ENCODE data around the gene COPS7A.
"Not testable (repeated sequence)": the region's sequence is repeated elsewhere in the genome, so short reads cannot be mapped to it uniquely, and the experiment has no call there.

Gene COPS7A

DNA sequence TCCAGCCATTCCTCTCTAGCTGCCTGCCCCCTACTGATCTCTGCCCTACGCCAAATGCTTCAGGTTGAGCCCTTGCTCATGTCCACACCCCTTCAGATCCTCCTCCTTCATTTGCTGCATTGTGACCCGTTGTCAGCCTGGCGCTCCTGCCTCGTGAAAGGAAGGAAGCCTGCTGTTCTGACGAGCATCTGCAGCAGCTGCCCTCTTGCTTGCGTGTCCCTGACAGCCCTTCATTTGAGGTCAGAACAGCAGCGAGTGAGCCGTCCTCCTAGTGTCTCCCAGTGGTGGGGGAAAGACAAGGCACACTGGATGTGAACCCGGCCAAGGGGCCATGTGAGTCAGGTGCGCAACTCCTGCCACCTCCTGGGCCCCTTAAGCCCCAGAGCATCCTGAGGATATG is 20.2 kb upstream of the COPS7A start:
- no peak for DNase-seq

DNA sequence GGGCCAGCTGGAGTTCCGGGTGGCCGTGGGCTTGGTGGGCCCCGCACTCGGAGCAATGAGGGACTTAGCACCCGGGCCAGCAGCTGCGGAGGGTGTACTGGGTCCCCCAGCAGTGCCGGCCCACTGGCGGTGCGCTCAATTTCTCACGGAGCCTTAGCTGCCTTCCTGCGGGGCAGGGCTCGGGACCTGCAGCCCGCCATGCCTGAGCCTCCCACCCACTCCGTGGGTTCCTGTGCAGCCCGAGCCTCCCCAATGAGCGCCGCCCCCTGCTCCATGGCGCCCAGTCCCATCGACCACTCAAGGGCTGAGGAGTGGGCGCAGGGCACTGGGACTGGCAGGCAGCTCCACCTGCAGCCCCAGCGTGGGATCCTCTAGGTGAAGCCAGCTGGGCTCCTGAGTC is 15.5 kb upstream of the COPS7A start:
- DNase-seq, result not testable (repeated sequence)

DNA sequence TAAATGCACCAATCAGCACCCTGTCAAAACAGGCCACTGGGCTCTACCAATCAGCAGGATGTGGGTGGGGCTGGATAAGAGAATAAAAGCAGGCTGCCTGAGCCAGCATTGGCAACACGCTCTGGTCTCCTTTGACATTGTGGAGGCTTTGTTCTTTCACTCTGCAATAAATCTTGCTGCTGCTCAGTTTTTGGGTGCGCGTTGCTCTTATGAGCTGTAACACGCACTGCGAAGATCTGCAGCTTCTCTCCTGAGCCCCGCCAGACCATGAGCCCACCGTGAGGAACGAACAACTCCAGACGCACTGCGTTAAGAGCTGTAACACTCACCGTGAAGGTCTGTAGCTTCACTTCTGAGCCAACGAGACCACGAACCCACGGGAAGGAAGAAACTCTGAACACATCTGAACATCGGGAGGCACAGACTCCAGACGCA is 14.9 kb upstream of the COPS7A start:
- no peak for DNase-seq

DNA sequence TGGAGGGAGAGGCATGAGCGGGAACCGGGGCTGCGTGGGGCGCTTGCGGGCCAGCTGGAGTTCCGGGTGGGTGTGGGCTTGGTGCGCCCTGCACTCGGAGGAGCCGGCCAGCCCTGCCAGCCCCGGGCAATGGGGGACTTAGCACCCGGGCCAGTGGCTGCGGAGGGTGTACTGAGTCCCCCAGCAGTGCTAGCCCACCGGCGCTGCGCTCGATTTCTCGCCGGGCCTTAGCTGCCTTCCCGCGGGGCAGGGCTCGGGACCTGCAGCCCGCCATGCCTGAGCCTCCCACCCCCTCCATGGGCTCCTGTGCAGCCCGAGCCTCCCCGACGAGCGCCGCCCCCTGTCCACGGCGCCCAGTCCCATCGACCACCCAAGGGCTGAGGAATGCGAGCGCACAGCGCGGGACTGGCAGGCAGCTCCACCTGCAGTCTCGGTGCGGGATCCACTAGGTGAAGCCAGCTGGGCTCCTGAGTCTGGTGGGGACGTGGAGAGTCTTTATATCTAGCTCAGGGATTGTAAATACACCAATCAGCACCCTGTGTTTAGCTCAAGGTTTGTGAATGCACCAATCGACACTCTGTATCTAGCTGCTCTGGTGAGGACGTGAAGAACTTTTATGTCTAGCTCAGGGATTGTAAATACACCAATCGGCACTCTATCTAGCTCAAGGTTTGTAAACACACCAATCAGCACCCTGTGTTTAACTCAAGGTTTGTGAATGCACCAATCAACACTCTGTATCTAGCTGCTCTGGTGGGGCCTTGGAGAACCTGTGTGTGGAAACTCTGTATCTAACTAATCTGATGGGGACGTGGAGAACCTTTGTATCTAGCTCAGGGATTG is 7.6 kb upstream of the COPS7A start:
- DNase-seq, result not testable (repeated sequence)

DNA sequence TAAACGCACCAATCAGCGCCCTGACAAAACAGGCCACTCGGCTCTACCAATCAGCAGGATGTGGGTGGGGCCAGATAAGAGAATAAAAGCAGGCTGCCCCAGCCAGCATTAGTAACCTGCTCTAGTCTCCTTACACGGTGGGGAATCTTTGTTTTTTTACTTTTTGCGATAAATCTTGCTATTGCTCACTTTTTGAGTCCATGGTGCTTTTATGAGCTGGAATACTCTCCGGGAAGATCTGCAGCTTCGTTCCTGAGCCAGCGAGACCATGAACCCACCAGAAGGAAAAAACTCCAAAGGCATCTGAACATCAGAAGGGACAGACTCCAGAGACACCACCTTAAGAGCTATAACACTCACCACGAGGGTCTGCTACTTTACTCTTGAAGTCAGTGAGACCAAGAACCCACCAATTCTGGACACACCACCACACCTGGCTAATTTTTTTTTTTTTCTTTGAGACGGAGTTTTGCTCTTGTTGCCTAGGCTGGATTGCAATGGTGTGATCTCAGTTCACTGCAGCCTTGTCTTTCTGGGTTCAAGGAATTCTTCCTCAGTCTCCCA is 6.9 kb upstream of the COPS7A start:
- no peak for DNase-seq

DNA sequence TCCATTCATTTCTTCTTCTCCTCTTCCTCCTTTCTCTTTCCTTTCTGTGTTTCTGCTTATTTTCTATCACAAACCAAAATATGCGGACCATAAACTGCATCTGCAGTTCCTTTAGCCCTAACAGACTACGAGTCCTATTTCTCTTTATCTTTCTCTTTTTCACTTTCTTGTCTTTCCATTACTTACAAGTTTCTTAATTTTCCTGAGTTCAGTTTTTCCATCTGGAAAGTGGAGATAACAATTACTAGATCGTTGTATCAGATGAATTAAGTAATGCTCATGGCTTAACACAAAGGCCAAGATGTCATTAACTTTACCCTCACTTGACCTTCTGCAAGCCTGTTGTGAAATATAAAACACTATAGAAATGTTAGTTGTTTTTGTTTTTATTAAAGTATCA is 983 bp upstream of the COPS7A start:
- DNase-seq, result no peak

DNA sequence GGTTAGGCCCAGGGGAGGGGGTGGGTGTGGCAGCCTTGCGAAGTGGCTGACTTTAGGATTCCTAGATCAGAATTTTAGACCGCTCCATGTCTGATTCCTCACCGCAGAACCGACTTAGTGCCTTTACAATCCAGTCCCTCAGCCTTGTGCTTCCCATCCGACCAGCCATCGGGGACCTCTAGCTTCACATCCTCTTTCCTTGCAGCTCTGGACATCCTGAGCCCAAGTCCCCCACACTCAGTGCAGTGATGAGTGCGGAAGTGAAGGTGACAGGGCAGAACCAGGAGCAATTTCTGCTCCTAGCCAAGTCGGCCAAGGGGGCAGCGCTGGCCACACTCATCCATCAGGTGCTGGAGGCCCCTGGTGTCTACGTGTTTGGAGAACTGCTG is 557 bp downstream of the COPS7A start:
- DNase-seq, result no peak

DNA sequence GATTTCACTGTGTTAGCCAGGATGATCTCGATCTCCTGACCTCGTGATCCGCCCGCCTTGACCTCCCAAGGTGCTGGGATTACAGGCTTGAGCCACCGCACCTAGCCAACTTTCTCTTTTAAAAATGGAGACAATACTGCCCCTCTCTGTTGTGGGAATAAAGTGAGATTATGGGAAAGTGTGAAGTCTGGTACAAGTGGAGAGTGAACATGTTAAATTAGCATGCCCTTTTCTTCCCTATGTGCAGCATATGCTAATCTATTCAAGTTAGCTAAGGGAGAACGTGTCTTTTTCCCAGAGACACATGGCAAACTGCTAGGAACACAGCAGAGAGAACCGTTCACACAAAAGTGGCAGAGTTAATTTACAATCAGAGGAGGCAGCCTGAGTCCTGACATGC is 1.5 kb downstream of the COPS7A start:
- no peak for DNase-seq

DNA sequence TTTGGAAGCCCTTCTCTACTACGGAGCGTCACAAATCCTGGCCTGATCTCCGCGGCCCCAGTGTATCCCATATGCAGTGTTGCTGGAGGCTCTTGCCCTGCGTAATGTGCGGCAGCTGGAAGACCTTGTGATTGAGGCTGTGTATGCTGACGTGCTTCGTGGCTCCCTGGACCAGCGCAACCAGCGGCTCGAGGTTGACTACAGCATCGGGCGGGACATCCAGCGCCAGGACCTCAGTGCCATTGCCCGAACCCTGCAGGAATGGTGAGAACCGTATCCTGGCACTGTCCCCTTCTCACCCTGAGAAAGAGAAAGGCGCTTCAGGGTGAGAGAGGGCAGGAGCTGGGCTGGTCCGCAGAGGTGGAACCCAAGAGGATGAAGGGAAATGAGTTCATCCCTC is 5.3 kb downstream of the COPS7A start:
- DNase-seq, result no peak

DNA sequence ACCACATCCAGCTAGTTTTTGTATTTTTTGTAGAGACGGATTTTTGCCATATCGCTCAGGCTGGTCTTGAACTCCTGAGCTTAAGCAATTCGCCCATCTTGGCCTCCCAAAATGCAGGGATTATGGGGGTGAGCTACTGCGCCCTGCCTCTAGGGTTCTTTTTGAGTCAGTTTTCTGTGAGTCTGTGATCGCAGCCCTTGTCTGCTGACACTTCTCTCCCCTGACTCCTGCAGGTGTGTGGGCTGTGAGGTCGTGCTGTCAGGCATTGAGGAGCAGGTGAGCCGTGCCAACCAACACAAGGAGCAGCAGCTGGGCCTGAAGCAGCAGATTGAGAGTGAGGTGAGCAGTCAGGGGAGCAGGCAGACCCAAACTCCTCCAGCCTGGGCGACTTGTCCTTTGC is 6.3 kb downstream of the COPS7A start:
- DNase-seq, result no peak

DNA sequence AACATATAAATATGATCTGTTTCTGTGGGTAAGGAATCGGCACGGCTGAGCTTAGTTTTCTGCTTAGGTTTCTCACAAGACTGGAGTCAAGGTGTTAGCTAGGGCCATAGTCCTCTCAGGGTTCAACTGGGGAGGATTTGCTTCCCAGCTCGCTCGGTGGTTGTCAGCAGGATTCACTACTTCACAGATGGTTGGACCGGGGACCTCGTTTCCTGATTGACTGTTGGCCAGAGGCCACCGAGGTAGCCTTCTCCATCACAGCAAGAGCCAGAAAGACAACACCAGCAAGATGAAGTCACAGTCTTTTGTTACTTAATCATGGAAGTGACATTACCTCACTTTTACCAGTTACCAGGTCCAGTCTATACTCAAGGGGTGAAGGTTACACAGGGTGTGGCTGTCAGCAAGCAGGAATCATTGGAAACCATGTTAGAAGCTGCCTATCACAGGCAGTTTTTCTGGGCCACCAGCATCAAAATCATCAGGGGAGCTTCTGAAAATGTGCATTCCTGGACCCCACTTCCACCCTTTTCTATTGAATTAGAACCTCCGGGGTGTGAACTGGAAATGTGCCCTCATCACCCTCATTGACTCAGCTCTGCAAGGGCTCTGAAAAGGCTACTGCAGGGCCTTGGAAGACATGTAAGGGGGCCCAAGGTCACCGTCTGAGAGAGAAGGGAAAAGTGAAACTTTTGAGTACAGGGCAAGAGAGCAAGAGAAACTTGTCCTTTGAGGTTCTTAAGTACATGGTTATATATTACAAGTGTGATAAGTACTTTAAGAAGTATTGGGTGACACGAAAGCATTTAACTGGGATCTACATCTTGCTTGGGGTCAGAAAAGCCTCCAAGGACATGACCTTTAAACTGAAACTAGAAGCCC is 10.9 kb downstream of the COPS7A start:
- DNase-seq, result no peak

DNA sequence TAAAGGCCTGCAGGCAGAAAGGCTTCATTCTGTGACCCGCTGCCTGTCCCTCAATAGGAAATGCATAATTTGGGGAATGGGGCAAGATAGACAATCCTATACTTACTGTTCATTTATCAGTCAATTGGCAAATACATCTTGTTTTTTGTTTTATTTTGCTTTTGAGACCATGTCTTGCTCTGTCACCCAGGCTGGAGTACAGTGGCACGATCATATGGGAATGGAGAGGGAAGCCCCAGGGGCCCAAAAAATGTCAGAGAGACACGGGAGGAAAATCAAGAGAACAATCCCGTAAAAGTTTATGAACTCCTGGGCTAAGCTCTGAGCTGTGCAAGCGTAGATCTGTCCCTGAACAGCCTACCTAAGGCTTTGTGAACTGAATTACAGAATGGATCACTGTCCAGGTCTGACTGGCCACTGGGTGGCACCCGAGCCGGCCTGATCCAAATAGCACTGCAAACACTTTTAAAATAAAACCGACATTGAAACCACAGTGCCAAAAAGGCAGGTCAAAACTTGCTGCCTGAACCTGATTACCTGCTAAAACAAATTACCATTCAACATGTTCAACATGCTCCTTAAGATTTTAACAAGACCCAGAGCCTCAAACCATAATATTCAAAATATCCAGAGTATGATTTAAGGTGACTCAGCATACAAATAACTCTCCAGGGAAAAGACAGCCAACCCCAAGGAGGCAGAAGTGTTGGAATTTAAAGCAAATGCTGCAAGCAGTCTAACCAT is 11.8 kb downstream of the COPS7A start:
- peak; percentile 35 for DNase-seq

DNA sequence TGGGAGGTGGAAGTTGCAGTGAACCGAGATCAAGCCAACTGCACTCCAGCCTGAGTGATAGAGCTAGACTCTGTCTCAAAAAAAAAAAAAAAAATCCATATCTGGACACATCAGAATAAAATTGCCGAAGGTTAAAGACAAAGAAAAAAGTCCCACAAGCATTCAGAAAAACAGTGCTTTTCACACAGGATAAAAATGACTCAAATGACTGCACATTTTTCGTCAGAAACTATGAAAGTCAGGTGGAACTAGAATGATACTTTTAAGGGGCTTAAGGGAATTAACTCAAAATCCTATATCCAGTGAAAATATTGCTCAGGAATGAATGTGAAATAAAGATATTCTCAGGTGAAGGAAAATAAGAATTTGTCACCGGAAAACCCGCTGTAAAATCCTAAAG is 12.9 kb downstream of the COPS7A start:
- DNase-seq, result no peak

DNA sequence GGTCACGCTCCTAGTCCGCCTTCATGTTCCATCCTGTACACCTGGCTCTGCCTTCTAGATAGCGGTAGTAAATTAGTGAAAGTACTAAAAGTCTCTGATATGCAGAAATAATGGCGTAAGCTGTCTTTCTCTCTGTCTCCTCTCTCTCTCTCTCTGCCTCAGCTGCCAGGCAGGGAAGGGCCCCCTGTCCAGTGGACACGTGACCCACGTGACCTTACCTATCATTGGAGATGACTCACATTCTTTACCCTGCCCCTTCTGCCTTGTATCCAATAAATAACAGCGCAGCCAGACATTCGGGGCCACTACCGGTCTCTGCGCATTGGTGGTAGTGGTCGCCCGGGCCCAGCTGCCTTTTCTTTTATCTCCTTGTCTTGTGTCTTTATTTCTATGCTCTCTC is 18.2 kb downstream of the COPS7A start:
- DNase-seq, result not testable (repeated sequence)

DNA sequence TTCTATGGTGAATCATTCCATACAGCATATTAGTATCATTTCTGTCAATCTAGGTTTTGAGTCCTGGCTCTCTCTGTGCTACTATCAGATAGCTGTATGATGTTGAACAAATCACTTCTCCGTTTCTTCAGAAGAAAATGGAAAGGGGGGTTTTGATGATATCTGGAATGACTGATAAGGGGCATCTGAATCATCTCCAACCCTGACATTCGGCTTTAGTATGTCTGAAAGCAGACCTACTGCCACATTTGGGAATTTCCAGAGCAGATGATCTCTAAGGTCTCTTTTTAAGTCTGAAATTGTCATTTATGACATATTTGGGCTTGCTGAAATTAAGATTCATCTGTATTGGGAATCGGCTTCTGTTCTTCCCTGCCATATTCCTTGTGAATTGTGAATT is 19.0 kb downstream of the COPS7A start:
- no peak for DNase-seq

DNA sequence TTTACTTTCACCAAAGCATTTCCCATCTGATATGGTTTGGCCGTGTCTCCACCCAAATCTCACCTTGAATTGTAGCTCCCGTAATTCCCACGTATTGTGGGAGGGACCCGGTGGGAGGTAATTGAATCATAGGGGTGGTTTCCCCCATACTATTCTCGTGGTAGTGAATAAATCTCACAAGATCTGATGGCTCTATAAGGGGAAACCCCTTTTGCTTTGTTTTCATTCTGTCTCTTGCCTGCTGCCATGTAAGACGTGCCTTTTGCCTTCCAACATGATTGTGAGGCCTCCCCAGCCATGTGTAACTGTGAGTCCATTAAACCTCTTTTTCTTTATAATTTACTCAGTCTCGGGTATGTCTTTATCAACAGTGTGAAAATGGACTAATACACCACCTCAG is 19.5 kb downstream of the COPS7A start:
- not testable (repeated sequence) for DNase-seq

DNA sequence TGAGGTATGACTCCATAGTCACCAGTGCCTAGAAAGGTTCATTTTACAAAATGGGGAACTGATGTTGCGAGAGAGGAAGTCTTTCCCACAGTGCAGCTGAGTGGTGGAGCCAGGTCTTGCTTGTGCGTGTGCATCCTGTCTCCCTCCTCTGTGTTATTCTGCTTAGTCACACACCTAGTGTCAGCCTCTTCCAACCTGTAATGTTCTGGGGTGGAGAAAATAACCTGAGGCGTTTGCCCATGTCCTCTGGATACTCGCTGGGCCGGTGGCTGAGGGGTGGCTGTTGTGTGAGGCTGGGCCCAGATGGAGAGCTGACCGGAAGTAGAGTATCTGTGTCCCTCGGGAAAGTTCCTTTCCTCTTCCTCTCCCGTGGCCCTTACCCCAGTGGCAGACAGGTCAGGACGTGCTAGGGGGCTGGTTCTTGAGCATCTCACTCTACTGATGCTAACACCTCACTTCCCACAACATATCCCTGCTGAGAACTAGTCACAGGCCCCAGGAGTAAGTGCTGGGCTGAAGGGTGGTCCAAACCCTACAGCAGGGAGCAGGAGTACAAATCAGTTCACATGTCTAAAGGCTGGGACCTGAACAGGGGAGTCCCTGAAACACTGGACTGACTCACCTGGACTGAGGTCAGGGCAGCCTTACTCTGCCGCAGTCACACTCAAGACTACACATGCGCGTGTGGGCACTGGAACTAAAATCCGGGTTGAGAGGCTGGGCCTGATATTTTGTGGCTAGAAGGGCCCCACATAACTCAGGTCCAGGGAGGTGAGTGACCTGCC is 22.1 kb downstream of the COPS7A start:
- DNase-seq, result no peak

DNA sequence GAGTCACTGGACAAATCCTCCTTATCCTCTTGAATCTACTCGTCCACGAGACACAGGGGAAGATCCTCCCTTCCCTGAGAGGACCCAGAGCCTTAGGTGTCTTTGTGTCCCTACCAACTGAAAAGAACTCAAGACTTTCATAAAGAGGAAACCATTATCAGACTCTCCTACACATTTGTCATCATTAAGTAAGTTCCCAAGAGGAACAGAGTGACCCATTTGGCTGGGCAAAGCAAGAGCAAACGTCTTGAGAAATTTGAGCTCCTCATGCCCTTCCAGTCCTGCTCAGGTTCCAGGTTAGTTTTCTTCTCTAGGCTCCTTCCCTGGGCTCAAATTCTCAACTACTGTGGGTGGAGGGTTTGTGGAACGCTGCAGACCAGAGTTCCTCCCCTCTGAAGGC is 23.4 kb downstream of the COPS7A start:
- no peak for DNase-seq

DNA sequence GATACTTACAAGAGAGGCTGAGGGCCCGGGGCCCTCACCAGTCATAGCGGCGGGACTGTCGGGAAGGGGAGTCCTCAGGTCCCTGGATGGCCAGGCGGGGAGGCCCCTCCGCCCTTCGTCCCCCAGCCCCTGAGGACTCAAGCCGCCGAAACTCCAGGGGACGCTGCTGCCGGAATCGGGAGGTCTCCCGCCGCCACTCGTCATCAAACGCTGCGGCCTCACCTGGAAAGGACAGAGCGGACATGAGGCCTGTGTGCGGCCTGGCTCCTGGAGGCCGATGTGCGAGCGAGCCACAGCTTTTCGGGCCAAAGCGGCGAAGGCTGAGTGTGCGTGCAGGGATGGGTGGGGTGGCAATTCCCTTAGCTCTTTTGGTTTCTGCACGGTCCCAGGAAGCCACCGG is 24.9 kb downstream of the COPS7A start:
- no peak for DNase-seq

DNA sequence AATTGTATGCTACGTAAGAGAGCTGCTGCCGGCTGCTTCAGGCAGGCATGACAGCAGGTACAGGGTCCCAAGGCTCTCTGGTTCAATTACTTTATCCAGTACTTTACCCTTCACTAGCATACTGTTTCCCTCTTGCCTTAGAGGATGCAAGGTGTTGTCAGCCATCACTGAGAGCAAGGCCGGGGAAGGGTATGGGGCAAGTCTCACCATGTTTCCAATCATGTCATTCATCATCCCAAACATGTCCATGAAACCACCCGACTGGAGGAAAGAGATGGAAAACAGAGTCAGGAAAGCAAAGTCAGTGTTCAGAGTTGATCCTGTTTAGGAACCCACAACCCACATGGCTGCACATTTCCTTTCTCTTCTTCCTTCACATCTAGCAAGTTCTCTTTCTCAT is 26.7 kb downstream of the COPS7A start:
- no peak for DNase-seq

DNA sequence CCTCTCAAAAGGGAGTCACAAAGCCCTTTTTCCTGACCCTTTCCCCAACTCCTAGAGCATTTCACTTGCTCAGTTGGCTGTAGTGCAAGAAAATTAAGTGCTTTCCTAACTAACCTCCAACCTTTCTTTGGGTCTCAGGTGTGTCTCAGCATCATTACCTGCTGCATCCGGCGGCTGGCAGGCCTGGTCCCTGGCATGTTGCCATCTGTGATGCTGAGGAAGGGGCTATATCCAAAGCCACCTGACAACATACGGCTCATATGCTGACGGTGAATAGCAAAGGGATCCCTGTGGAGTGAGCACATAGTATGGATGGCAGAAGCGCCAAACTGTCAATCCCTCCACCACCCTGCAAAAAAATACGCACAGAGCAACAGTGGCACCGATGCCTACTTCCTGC is 27.9 kb downstream of the COPS7A start:
- no peak for DNase-seq
